CD4-positive, CD25-positive, alpha-beta regulatory T cell (primary cell): ENCODE data around the gene CDH13. TPM values are rescaled to one million over a fixed set of nuclear protein-coding genes. Genes with fewer than 3 reads are reported as not detected.
A peak's percentile ranks its signal among the peaks of the same experiment; 100 is the strongest.

Source experiments
- ATAC-seq, 2 donors: fragments of 150-1000 bp; cut with Tn5 transposase; one replicate each; pipeline ENCODE4 v1.10.0; 2021; ENCODE audit warnings: low read depth in 2 of 2, moderate number of reproducible peaks in 2 of 2, moderate library complexity in 1 of 2
- DNase-seq, 3 donors: peaks; one replicate each; pipeline versions ENCODE4 v3.0.0 to v3.0.0-alpha.2; 2012 to 2022; ENCODE audit warnings: mixed read lengths in 1 of 3
- H3K27ac ChIP-seq: one replicate; pipeline ENCODE4 v1.7.0; 2013; ENCODE audit warnings: mild to moderate bottlenecking, low read length; ENCODE audit not compliant: insufficient read depth, poor library complexity, severe bottlenecking
- H3K27me3 ChIP-seq: one replicate; pipeline ENCODE4 v1.7.0; 2013; ENCODE audit warnings: low read length; ENCODE audit not compliant: control insufficient read depth, insufficient read depth
- H3K36me3 ChIP-seq: one replicate; pipeline ENCODE4 v1.7.0; 2013; ENCODE audit warnings: mild to moderate bottlenecking, low read length, moderate library complexity; ENCODE audit not compliant: control insufficient read depth, insufficient read depth
- H3K4me1 ChIP-seq: 2 replicates; pipeline ENCODE4 v1.7.0; 2013; ENCODE audit warnings: mild to moderate bottlenecking, low read length; ENCODE audit not compliant: insufficient read depth, control insufficient read depth, poor library complexity, severe bottlenecking
- H3K4me3 ChIP-seq: one replicate; pipeline ENCODE4 v1.7.0; 2013; ENCODE audit warnings: low read depth, mild to moderate bottlenecking, low read length, moderate library complexity
- H3K9me3 ChIP-seq, 2 experiments: 1 replicate in 1 of 2; 2 replicates in 1 of 2; pipeline ENCODE4 v1.7.0; 2013; ENCODE audit warnings: low read length in 2 of 2, mild to moderate bottlenecking in 1 of 2, moderate library complexity in 1 of 2; ENCODE audit not compliant: control insufficient read depth in 2 of 2
- H3K27ac Mint-ChIP-seq, 3 donors: one replicate each; pipeline ENCODE4 v1.8.0; 2020 to 2022; ENCODE audit warnings: mild to moderate bottlenecking in 3 of 3, mixed read lengths in 3 of 3, moderate library complexity in 2 of 3
- H3K27me3 Mint-ChIP-seq: one replicate; pipeline ENCODE4 v1.8.0; 2022; ENCODE audit warnings: mild to moderate bottlenecking, mixed read lengths
- H3K36me3 Mint-ChIP-seq: one replicate; pipeline ENCODE4 v1.8.0; 2020; ENCODE audit warnings: mixed read lengths
- H3K4me1 Mint-ChIP-seq, 4 donors: one replicate each; pipeline ENCODE4 v1.8.0; 2020 to 2022; ENCODE audit warnings: mixed read lengths in 4 of 4, mild to moderate bottlenecking in 1 of 4
- H3K4me3 Mint-ChIP-seq, 4 donors: one replicate each; pipeline ENCODE4 v1.8.0; 2020 to 2022; ENCODE audit warnings: mild to moderate bottlenecking in 4 of 4, mixed read lengths in 4 of 4, moderate library complexity in 3 of 4
- H3K9me3 Mint-ChIP-seq, 7 donors: one replicate each; pipeline ENCODE4 v1.8.0; 2020 to 2022; ENCODE audit warnings: mixed read lengths in 7 of 7, mild to moderate bottlenecking in 3 of 7, moderate library complexity in 2 of 7
- polyA plus RNA-seq, 4 donors: library from polyadenylated mRNA; unstranded; fragments of 300-500 nt; fragmentation: Illumina TruSeq; gene quantifications; one replicate each; pipeline ENCODE4 v1.2.3, GENCODE V29; 2021
- total RNA-seq: library from RNA; stranded (reverse); gene quantifications from one replicate; pipeline ENCODE4 v1.2.3, GENCODE V29; 2022

CDH13 gene
- total and polyA plus RNA-seq, 5 donors from 2014 or later, result not detected

DNA sequence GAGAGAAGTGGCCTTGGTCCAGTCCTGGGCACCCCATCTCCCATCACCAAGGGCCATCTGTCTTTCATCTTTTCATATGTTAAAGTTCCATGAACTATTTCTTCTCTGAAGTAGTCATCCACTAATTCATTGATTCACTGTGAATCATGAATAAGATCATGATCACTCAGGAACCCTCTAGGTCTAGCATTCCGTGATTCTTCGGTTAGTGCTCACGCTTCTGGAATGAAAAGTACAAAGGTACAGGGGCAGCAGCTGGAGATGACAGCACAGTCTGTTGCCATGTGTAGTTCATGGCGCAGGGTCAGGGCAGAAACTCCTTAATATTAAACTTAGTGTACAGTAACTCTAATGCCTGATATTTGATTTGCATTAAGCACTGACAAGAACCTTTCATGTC lies 127.1 kb downstream of the CDH13 start:
- H3K36me3 Mint-ChIP-seq, result no peaks in the 10 kb centered on the region
- no peak overlapping the region for H3K27ac Mint-ChIP-seq
- peaks cover 0 to 6% (median 0%) of the 10 kb centered on the region in 7 donors for H3K9me3 Mint-ChIP-seq
- H3K4me1 Mint-ChIP-seq, result no peaks in the 10 kb centered on the region
- H3K4me3 ChIP-seq, result no peak overlapping the region
- peaks cover 6% of the 10 kb centered on the region for H3K27me3 Mint-ChIP-seq
- H3K4me3 Mint-ChIP-seq, result no peak overlapping the region
- H3K27me3 ChIP-seq, result peaks cover 2% of the 10 kb centered on the region
- no peak overlapping the region for H3K27ac ChIP-seq
- H3K36me3 ChIP-seq, result no peaks in the 10 kb centered on the region
- no peaks in the 10 kb centered on the region for H3K4me1 ChIP-seq
- DNase-seq, result no peak
- no peak for ATAC-seq
- no peaks in the 10 kb centered on the region for H3K9me3 ChIP-seq

- Mint-ChIP-seq H3K4me1 (no peaks in the 10 kb centered on the region), H3K4me3 (no peak overlapping the region), H3K36me3 (no peaks in the 10 kb centered on the region), H3K27me3 (peaks cover 5% of the 10 kb centered on the region), H3K27ac (no peak overlapping the region), H3K9me3 (peaks cover 0 to 3% (median 0%) of the 10 kb centered on the region in 7 donors)
- H3K4me1 ChIP-seq, result no peaks in the 10 kb centered on the region
- DNase-seq, result no peak
- ATAC-seq, result no peak
- H3K27ac ChIP-seq, result no peak overlapping the region
- peaks cover 2% of the 10 kb centered on the region for H3K27me3 ChIP-seq
- no peak overlapping the region for H3K4me3 ChIP-seq
- H3K36me3 ChIP-seq, result no peaks in the 10 kb centered on the region
- no peaks in the 10 kb centered on the region for H3K9me3 ChIP-seq
Observed at GRCh38 chr16:82754716-82755513, 128.1 kb downstream of the CDH13 start.

- no peak overlapping the region for H3K4me3 ChIP-seq
- Mint-ChIP-seq H3K27me3 (no peaks in the 10 kb centered on the region), H3K9me3 (peaks cover 0 to 3% (median 0%) of the 10 kb centered on the region in 7 donors), H3K36me3 (no peaks in the 10 kb centered on the region), H3K4me3 (no peak overlapping the region), H3K4me1 (peaks cover 0 to 5% (median 1%) of the 10 kb centered on the region in 4 donors), H3K27ac (no peak overlapping the region)
- H3K27ac ChIP-seq, result no peak overlapping the region
- H3K9me3 ChIP-seq, result no peaks in the 10 kb centered on the region
- no peaks in the 10 kb centered on the region for H3K36me3 ChIP-seq
- H3K27me3 ChIP-seq, result no peaks in the 10 kb centered on the region
- no peaks in the 10 kb centered on the region for H3K4me1 ChIP-seq
- DNase-seq (no peak), ATAC-seq (no peak)
Observed at GRCh38 chr16:82755570-82756282, 129.0 kb downstream of the CDH13 start.

GRCh38 chr16:82756283-82756599 lies 129.5 kb downstream of the CDH13 start:
- peaks cover 0 to 3% (median 0%) of the 10 kb centered on the region in 7 donors for H3K9me3 Mint-ChIP-seq
- no peak overlapping the region for H3K27ac ChIP-seq
- no peaks in the 10 kb centered on the region for H3K27me3 ChIP-seq
- H3K4me3 Mint-ChIP-seq, result no peak overlapping the region
- no peaks in the 10 kb centered on the region for H3K9me3 ChIP-seq
- H3K36me3 Mint-ChIP-seq, result no peaks in the 10 kb centered on the region
- H3K4me1 ChIP-seq, result no peaks in the 10 kb centered on the region
- no peak for DNase-seq
- peaks cover 0 to 5% (median 1%) of the 10 kb centered on the region in 4 donors for H3K4me1 Mint-ChIP-seq
- H3K4me3 ChIP-seq, result no peak overlapping the region
- no peak overlapping the region for H3K27ac Mint-ChIP-seq
- no peaks in the 10 kb centered on the region for H3K36me3 ChIP-seq
- no peaks in the 10 kb centered on the region for H3K27me3 Mint-ChIP-seq
- ATAC-seq, result no peak

DNA sequence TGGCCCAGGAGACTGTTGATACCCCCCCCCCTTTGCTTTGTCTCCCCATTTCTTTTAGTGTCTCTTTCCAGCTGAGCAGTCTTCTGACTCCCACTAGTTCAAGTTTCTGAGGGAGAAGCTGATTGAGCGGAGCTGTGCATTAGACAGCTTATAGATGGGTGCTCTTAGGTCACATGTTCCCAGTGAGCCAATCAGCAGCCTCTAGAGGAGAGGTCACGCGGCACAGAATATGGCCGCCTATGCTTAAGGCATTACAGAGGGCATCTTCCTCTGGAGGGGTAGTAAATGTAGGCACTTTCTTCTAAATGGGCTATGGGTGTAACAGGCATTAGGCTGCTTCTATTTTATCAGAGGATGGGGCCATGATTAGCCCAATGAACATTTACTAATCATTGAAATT lies 131.6 kb downstream of the CDH13 start:
- DNase-seq, result no peak
- no peak overlapping the region for H3K4me3 ChIP-seq
- Mint-ChIP-seq H3K27ac (peak overlapping the region in 1 of 3 donors; percentile 3), H3K4me3 (no peak overlapping the region), H3K36me3 (no peaks in the 10 kb centered on the region), H3K9me3 (peaks cover 0 to 5% (median 0%) of the 10 kb centered on the region in 7 donors), H3K4me1 (peaks cover 0 to 8% (median 4%) of the 10 kb centered on the region in 4 donors), H3K27me3 (peaks cover 5% of the 10 kb centered on the region)
- no peak for ATAC-seq
- H3K27ac ChIP-seq, result no peak overlapping the region
- H3K27me3 ChIP-seq, result no peaks in the 10 kb centered on the region
- no peaks in the 10 kb centered on the region for H3K36me3 ChIP-seq
- no peaks in the 10 kb centered on the region for H3K9me3 ChIP-seq
- H3K4me1 ChIP-seq, result peaks cover 3% of the 10 kb centered on the region

- ATAC-seq (no peak), DNase-seq (no peak)
- Mint-ChIP-seq H3K27me3 (peaks cover 5% of the 10 kb centered on the region), H3K4me3 (no peak overlapping the region), H3K36me3 (no peaks in the 10 kb centered on the region), H3K9me3 (peaks cover 0 to 5% (median 0%) of the 10 kb centered on the region in 7 donors), H3K4me1 (peaks cover 0 to 8% (median 4%) of the 10 kb centered on the region in 4 donors), H3K27ac (no peak overlapping the region)
- H3K36me3 ChIP-seq, result no peaks in the 10 kb centered on the region
- no peaks in the 10 kb centered on the region for H3K27me3 ChIP-seq
- peaks cover 3% of the 10 kb centered on the region for H3K4me1 ChIP-seq
- H3K4me3 ChIP-seq, result no peak overlapping the region
- H3K9me3 ChIP-seq, result no peaks in the 10 kb centered on the region
- H3K27ac ChIP-seq, result no peak overlapping the region
Observed at GRCh38 chr16:82758904-82759303, 132.1 kb downstream of the CDH13 start.

- Mint-ChIP-seq H3K4me1 (peaks cover 0 to 8% (median 4%) of the 10 kb centered on the region in 4 donors), H3K27me3 (peaks cover 5% of the 10 kb centered on the region), H3K9me3 (peaks cover 0 to 6% (median 0%) of the 10 kb centered on the region in 7 donors), H3K4me3 (no peak overlapping the region), H3K36me3 (no peaks in the 10 kb centered on the region), H3K27ac (no peak overlapping the region)
- H3K27ac ChIP-seq, result no peak overlapping the region
- no peak overlapping the region for H3K4me3 ChIP-seq
- H3K36me3 ChIP-seq, result no peaks in the 10 kb centered on the region
- H3K27me3 ChIP-seq, result no peaks in the 10 kb centered on the region
- H3K9me3 ChIP-seq, result no peaks in the 10 kb centered on the region
- H3K4me1 ChIP-seq, result peaks cover 3% of the 10 kb centered on the region
- ATAC-seq (no peak), DNase-seq (no peak)
Observed at GRCh38 chr16:82761236-82761635, 134.5 kb downstream of the CDH13 start.
